ENCODE data around the gene ACSF3.

Gene ACSF3

GRCh38 chr16:89102481-89103073, 8.9 kb downstream of the ACSF3 start:
- no peak for TF ChIP-seq CTCF (IDR thresholded peaks at IDR 0.05)

- TF ChIP-seq CTCF (IDR thresholded peaks at IDR 0.05) = no peak
Observed at GRCh38 chr16:89103156-89103555, 9.5 kb downstream of the ACSF3 start.

- TF ChIP-seq CTCF (IDR thresholded peaks at IDR 0.05) = no peak
Observed at GRCh38 chr16:89103781-89104180, 10.1 kb downstream of the ACSF3 start.

GRCh38 chr16:89104303-89104702, 10.7 kb downstream of the ACSF3 start:
- TF ChIP-seq CTCF (IDR thresholded peaks at IDR 0.05) = no peak

GRCh38 chr16:89104930-89105571, 11.4 kb downstream of the ACSF3 start:
- no peak for TF ChIP-seq CTCF (IDR thresholded peaks at IDR 0.05)

- TF ChIP-seq CTCF (IDR thresholded peaks at IDR 0.05) = no peak
Observed at GRCh38 chr16:89105599-89106151, 12.0 kb downstream of the ACSF3 start.

- no peak for TF ChIP-seq CTCF (IDR thresholded peaks at IDR 0.05)
Observed at GRCh38 chr16:89106533-89107202, 13.0 kb downstream of the ACSF3 start.

All from LNCAP (cell line).